Fibroblast of mammary gland (primary cell): Measurements from ENCODE around the gene CTXND1.
A peak's percentile ranks its signal among the peaks of the same experiment; 100 is the strongest.

Source experiments
- DNase-seq: peaks from one replicate; pipeline ENCODE4 v3.0.0-alpha.2; 2010; ENCODE audit warnings: low read depth
- H3K4me3 ChIP-seq: 2 replicates; pipeline ENCODE4 v1.5.1; 2011; ENCODE audit warnings: low read depth, mild to moderate bottlenecking, low read length, moderate library complexity; ENCODE audit not compliant: control insufficient read depth
- CTCF ChIP-seq: conservative IDR thresholded peaks from 2 replicates; pipeline ENCODE4 v1.5.1; 2011; ENCODE audit warnings: low read depth, low read length, inconsistent platforms; ENCODE audit not compliant: control insufficient read depth, insufficient read depth

CTXND1 gene

DNA sequence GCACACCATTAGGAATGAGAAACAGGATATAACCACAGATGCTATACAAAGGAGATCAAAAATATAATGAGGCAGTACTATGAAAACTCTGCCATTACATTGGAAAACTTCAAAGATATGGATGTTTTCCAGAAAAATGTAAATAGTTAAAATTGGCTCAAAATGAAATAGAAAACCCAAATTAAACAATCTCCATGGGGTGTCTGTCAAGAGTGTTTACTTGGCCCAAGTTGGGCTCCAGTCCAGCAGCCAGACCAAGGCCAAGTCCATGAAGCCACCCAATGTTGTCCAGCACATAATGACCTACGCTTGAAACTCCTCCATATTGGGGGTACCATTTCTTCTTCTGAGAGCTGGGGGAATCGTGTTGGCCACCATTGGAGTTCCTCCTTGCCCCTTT lies 37.1 kb downstream of the CTXND1 start:
- no peak for TF ChIP-seq CTCF
- no peak overlapping the region for H3K4me3 ChIP-seq
- DNase-seq = no peak

DNA sequence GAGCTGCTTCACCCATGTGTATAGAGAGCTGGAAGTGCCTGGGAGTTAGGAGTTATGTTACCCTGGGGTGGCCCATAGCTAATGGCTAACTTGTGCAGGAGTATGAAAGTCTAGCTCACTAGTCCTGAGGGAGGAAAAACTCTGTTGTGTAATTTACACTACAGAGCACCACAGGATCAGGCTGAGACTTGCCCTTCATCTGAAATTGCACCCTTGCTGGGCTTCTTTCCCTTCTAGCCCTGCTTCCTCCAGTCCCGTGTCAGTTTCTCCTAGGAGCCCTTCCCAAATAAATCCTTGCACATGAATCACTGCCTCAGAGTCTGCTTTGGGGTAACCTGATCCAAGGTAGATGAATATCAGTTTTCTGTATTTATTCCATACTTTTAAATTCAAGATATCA lies 40.0 kb downstream of the CTXND1 start:
- no peak for TF ChIP-seq CTCF
- DNase-seq = no peak
- no peak overlapping the region for H3K4me3 ChIP-seq

DNA sequence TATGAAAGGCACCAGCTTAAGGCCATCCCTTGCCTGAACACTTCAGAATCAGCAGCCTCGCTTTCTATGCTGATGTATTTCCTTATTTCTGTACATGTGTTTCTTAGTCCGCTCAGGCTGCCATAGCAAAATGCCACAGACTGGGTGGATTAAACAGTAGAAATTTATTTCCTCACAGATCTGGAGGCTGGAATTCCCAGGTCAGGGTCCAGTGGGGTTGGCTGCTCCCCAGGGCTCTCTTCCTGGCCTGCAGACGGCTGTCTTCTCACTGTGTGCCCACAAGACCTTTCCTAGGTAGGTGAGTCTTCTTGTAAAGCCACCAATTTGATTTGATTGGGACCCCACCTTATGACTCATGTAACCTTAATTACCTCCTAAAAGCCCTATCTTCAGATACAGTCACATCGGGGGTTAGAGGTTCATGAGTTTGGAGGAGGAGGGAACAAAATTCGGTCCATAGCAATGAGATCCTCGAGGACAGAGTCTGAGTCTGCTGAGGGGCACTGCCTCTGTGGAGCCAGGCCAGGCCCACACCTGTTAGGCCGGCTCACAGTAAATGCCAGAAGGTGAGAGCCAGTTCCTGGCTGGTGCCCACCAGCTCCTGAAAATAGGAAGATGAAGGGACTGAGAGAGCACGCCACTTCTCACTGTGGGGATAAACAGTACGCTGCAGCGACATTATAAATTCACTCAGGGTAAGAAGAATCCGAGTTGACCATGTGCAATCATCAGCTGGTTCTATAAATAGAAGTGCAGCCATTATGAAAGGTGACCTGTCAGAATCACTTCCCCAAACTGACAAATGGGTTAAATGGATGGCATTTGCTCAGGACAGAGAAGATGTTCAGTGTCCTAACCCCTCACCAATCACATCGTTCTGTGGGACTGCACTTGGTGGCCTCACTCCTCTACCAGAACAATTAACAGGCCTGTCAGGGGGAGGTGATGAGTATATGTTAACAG lies 41.1 kb downstream of the CTXND1 start:
- no peak for DNase-seq
- no peak for TF ChIP-seq CTCF
- H3K4me3 ChIP-seq = no peak overlapping the region

GRCh38 chr15:80208758-80209734 lies 43.0 kb downstream of the CTXND1 start:
- no peak overlapping the region for H3K4me3 ChIP-seq
- no peak for DNase-seq
- TF ChIP-seq CTCF = no peak

- H3K4me3 ChIP-seq = no peak overlapping the region
- TF ChIP-seq CTCF = no peak
- DNase-seq = peak; percentile 11
These were observed 44.1 kb downstream of the CTXND1 start for GRCh38 chr15:80207887-80208286.

GRCh38 chr15:80204231-80204630 lies 47.8 kb downstream of the CTXND1 start:
- no peak for TF ChIP-seq CTCF
- H3K4me3 ChIP-seq = no peak overlapping the region
- DNase-seq = no peak
